Endothelial cell of umbilical vein (primary cell): ENCODE results near the gene S100A5. TPM values are rescaled to one million over a fixed set of nuclear protein-coding genes. Genes with fewer than 3 reads are reported as not detected.
A peak's percentile ranks its signal among the peaks of the same experiment; 100 is the strongest.

Source experiments
- BruUV-seq: library from RNA; stranded (reverse); fragments of 400-500 nt; replicated peaks from 2 replicates; lab custom pipeline; 2021; lab: Mats Ljungman, UMichigan
- CTCF ChIA-PET: fragments of 300-600, 350-600 bp; sonication (Branson Sonifier 250); formaldehyde crosslinking; loops from one replicate; lab custom pipeline; 2021; ENCODE audit warnings: antibody characterized with exemption, inconsistent platforms; lab: Charles Lee
- POLR2A ChIA-PET: fragments of 300-600, 350-600 bp; sonication (Branson Sonifier 250); formaldehyde crosslinking; loops from one replicate; lab custom pipeline; 2021; ENCODE audit warnings: antibody characterized with exemption, inconsistent platforms; lab: Charles Lee
- DNase-seq: peaks from one replicate; pipeline ENCODE4 v3.0.0-alpha.2; 2011; ENCODE audit warnings: low read depth, low spot score
- FAIRE-seq: peaks from 2 replicates; lab custom pipeline; 2011; peaks lifted over from hg19 to GRCh38; lab: Jason Lieb, UNC
- H2AFZ ChIP-seq: 2 replicates; pipeline ENCODE4 v1.6.0; 2012; ENCODE audit warnings: low read depth, low read length, control low read depth, inconsistent platforms
- H3K27ac ChIP-seq: 2 replicates; pipeline ENCODE4 v1.5.1; 2011; ENCODE audit warnings: low read depth, mild to moderate bottlenecking, control low read depth, low read length, moderate library complexity; ENCODE audit not compliant: insufficient read depth
- H3K27me3 ChIP-seq, 2 experiments: 2 replicates each; pipeline versions ENCODE4 v1.6.0 to v1.6.1; 2011; ENCODE audit warnings: low read length in 2 of 2, mixed read lengths in 1 of 2; ENCODE audit not compliant: control insufficient read depth in 2 of 2, insufficient read depth in 2 of 2
- H3K36me3 ChIP-seq, 2 experiments: 2 replicates in 1 of 2; 3 replicates in 1 of 2; pipeline ENCODE4 v1.5.1; 2011; ENCODE audit warnings: low read length in 2 of 2, mild to moderate bottlenecking in 1 of 2, moderate library complexity in 1 of 2; ENCODE audit not compliant: control insufficient read depth in 2 of 2, insufficient read depth in 2 of 2; ENCODE audit errors: extremely low read depth in 1 of 2
- H3K4me1 ChIP-seq: 3 replicates; pipeline ENCODE4 v1.5.1; 2011; ENCODE audit warnings: mild to moderate bottlenecking, low read length; ENCODE audit not compliant: control insufficient read depth, insufficient read depth; ENCODE audit errors: extremely low read depth
- H3K4me2 ChIP-seq: 2 replicates; pipeline ENCODE4 v1.6.1; 2011; ENCODE audit warnings: low read length, control low read depth, mixed read lengths; ENCODE audit not compliant: insufficient read depth
- H3K4me3 ChIP-seq, 3 experiments: fragments of 200-600 bp in 1 of 3; sonication (generic), shearing (Covaris generic) in 1 of 3; replicated peaks in 1 of 3; 2 replicates each; pipeline ENCODE4 v1.5.1; 2011 to 2016; ENCODE audit warnings: control low read depth in 3 of 3, low read length in 3 of 3, mild to moderate bottlenecking in 2 of 3, inconsistent platforms in 1 of 3, low read depth in 1 of 3, moderate library complexity in 1 of 3; ENCODE audit not compliant: insufficient read depth in 1 of 3
- H3K79me2 ChIP-seq: 2 replicates; pipeline ENCODE4 v1.6.0; 2012; ENCODE audit warnings: low read length, inconsistent platforms; ENCODE audit not compliant: control insufficient read depth, insufficient read depth
- H3K9ac ChIP-seq: replicated peaks from 2 replicates; pipeline ENCODE3; 2011; ENCODE audit warnings: low read length, control low read depth; ENCODE audit not compliant: insufficient read depth; ENCODE audit errors: extremely low read depth
- H3K9me1 ChIP-seq: replicated peaks from 3 replicates; pipeline ENCODE4 v1.6.0; 2011; ENCODE audit warnings: mild to moderate bottlenecking, low read length; ENCODE audit not compliant: control insufficient read depth, insufficient read depth; ENCODE audit errors: extremely low read depth
- H3K9me3 ChIP-seq: replicated peaks from 2 replicates; pipeline ENCODE4 v1.5.1; 2012; ENCODE audit warnings: low read length, inconsistent platforms; ENCODE audit not compliant: control insufficient read depth, insufficient read depth
- H4K20me1 ChIP-seq: replicated peaks from 2 replicates; pipeline ENCODE3; 2011; ENCODE audit warnings: mild to moderate bottlenecking, low read length; ENCODE audit not compliant: control insufficient read depth, insufficient read depth; ENCODE audit errors: extremely low read depth
- EZH2 ChIP-seq: IDR thresholded peaks from 2 replicates; pipeline ENCODE4 v1.6.1; 2012; ENCODE audit warnings: borderline replicate concordance, low read depth, mild to moderate bottlenecking, moderate library complexity, low read length, inconsistent platforms; ENCODE audit not compliant: severe bottlenecking
- FOS ChIP-seq: IDR thresholded peaks from 2 replicates; pipeline ENCODE4 v1.6.1; 2011; ENCODE audit warnings: mild to moderate bottlenecking, low read length, moderate library complexity, borderline replicate concordance; ENCODE audit not compliant: insufficient read depth
- GATA2 ChIP-seq: IDR thresholded peaks from 2 replicates; pipeline ENCODE4 v1.7.0; 2011; ENCODE audit warnings: low read depth, mild to moderate bottlenecking, moderate library complexity, mixed read lengths, low read length; ENCODE audit not compliant: insufficient read length, insufficient read depth
- JUN ChIP-seq: IDR thresholded peaks from 2 replicates; pipeline ENCODE4 v1.6.1; 2011; ENCODE audit warnings: borderline replicate concordance, low read depth; ENCODE audit not compliant: insufficient read length, insufficient read depth
- MYC ChIP-seq: IDR thresholded peaks from one replicate; pipeline ENCODE4 v1.6.1; 2011; ENCODE audit warnings: mild to moderate bottlenecking, low read depth, low read length
- POLR2A ChIP-seq: IDR thresholded peaks from 2 replicates; pipeline ENCODE4 v1.6.1; 2012; ENCODE audit warnings: low read depth, mild to moderate bottlenecking, control low read depth, low read length
- POLR2AphosphoS5 ChIP-seq: IDR thresholded peaks from 2 replicates; pipeline ENCODE4 v1.6.1; 2012; ENCODE audit warnings: low read depth, mild to moderate bottlenecking, control low read depth, low read length, moderate library complexity; ENCODE audit not compliant: insufficient read depth
- dilution Hi-C: fragments of 300-500 bp; cut with MboI; formaldehyde crosslinking; loops from one replicate; pipeline ENCODE4 v1.15.0; 2019; ENCODE audit warnings: low sequenced_read_pairs; ENCODE audit not compliant: extremely low pct_ligation_motif_present
- intact Hi-C: fragments of 100-400 bp; cut with micrococcal nuclease; formaldehyde crosslinking; loops from one replicate; pipeline ENCODE4 v1.10.0; 2022
- polyA plus RNA-seq, 4 experiments: library from polyadenylated mRNA; depleted of rRNA in 3 of 4; stranded (reverse) in 3 of 4; unstranded in 1 of 4; fragments of >200 nt; gene quantifications; 2 replicates each; pipeline versions ENCODE4 v1.2.1 to v1.2.3, GENCODE V29; 2011 to 2012; ENCODE audit warnings: missing spikeins in 1 of 4
- total RNA-seq: library from RNA; stranded (reverse); gene quantifications from 2 replicates; pipeline ENCODE4 v1.2.3, GENCODE V29; 2021
- TF ChIP-seq, protein P1 (sequence below), 2 donors: IDR thresholded peaks; 1 replicate in 1 of 2; 2 replicates in 1 of 2; pipeline ENCODE4 v1.5.1; 2011; ENCODE audit warnings: low read length in 2 of 2, mild to moderate bottlenecking in 2 of 2, moderate library complexity in 2 of 2, control low read depth in 1 of 2, inconsistent platforms in 1 of 2, low read depth in 1 of 2; ENCODE audit not compliant: insufficient read depth in 1 of 2; ENCODE audit errors: extremely low read depth in 1 of 2
- TF ChIP-seq, protein P2 (sequence below): IDR thresholded peaks from 2 replicates; pipeline ENCODE4 v1.6.1; 2011; ENCODE audit not compliant: insufficient read depth, insufficient read length

Gene S100A5
- total and polyA plus RNA-seq, 2 donors (not counting 3 experiments of a cell fraction or from before 2014, with no cell fraction given) = not detected

DNA sequence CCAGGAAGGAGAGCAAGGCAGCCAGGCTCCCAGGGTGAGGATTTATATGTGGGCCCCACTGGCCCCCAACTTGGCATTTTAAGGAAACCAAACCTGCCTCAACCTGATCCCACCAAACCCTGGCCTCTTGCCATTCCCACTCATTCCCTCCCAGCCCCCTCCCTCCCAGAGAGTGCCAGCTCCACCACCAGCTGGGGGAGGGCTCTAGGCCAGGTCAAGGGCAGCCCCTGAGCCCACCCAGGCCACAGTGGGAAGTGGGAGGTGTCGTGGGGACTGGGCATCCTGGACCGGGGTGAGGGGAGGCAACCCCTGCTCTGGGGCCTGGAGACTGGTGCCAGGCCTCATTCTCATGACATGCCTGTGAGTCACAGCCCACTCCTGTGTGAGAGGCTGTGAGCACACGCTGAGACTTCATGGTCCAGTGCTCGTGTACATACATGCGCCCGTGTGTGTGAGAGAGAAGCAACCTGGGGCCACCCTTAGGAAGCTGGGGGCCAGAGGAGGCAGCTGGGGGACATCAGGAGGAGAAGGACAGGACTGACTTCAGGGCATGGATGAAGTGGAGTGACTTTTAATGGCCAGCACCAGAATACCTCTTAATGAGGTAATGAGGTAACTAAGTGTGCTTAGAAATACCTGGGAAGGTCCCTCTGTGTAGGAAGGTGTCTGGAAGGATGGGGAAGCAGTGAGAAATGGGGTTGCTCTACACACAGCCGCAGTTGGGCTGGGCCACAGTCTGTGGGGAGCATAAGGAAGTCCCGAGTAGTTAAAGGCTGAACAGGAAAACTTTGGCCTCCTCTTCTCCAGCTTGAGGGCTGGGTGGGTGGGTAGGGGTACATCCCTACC lies 25.0 kb upstream of the S100A5 start, which contains the start of gene S100A2:
Gene S100A2, minus strand, starts transcription at position 316 of the 846 bp plus-strand sequence. CDS start 1,967 bp downstream, outside the sequence.
- Histone ChIP-seq H3K27me3 (no peaks in the 10 kb centered on the region), H3K9ac (peak within 1 kb of the TSS; percentile 91), H3K4me2 (peak within 1 kb of the TSS; percentile 35), H4K20me1 (no peaks in the 10 kb centered on the region), H2AFZ (no peak within 1 kb of the TSS), H3K9me3 (no peaks in the 10 kb centered on the region), H3K79me2 (no peaks in the 10 kb centered on the region), H3K27ac (peak within 1 kb of the TSS; percentile 99), H3K4me1 (peaks cover 34% of the 10 kb centered on the region), H3K36me3 (no peaks in the 10 kb centered on the region), H3K4me3 (no peak within 1 kb of the TSS), H3K9me1 (no peaks in the 10 kb centered on the region)
- CTCF ChIA-PET = interaction anchor here (0.8 to 1.8 kb wide), 10 partner anchors 11 to 71 kb away, joined by 3 to 48 read pairs (median 7); partner anchors contain the start of genes CHTOP, S100A13 and S100A6
- peak; percentile 87 for TF ChIP-seq FOS
- TF ChIP-seq, protein P1, sequence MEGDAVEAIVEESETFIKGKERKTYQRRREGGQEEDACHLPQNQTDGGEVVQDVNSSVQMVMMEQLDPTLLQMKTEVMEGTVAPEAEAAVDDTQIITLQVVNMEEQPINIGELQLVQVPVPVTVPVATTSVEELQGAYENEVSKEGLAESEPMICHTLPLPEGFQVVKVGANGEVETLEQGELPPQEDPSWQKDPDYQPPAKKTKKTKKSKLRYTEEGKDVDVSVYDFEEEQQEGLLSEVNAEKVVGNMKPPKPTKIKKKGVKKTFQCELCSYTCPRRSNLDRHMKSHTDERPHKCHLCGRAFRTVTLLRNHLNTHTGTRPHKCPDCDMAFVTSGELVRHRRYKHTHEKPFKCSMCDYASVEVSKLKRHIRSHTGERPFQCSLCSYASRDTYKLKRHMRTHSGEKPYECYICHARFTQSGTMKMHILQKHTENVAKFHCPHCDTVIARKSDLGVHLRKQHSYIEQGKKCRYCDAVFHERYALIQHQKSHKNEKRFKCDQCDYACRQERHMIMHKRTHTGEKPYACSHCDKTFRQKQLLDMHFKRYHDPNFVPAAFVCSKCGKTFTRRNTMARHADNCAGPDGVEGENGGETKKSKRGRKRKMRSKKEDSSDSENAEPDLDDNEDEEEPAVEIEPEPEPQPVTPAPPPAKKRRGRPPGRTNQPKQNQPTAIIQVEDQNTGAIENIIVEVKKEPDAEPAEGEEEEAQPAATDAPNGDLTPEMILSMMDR (IDR thresholded peaks at IDR 0.05; ENCODE audit: extremely low read depth in 1 of 2, insufficient read depth in 1 of 2, low read depth in 1 of 2, low read length in 2 of 2) = no peak
- TF ChIP-seq POLR2A = peak; percentile 7
- TF ChIP-seq JUN = peak; percentile 46
- TF ChIP-seq POLR2AphosphoS5 = peak; percentile 64
- no peak for TF ChIP-seq GATA2
- TF ChIP-seq EZH2 = no peak
- TF ChIP-seq, protein P2, sequence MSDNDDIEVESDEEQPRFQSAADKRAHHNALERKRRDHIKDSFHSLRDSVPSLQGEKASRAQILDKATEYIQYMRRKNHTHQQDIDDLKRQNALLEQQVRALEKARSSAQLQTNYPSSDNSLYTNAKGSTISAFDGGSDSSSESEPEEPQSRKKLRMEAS = no peak
- TF ChIP-seq MYC = no peak
- DNase-seq = peak; percentile 84
- TSS peak; percentile 35 for BruUV-seq
- POLR2A ChIA-PET = interaction anchor here (0.6 to 2.2 kb wide), 6 partner anchors 21 to 68 kb away, joined by 3 to 32 read pairs (median 4); partner anchors contain the start of genes CHTOP, S100A13 and S100A6
- no peak for FAIRE-seq
- dilution Hi-C loops = no loop called here
- intact Hi-C loops = loop anchor here (1.0 kb wide), 2 partner anchors 16 to 43 kb away; partner anchors contain the start of gene S100A3
